Mesothelial cell of epicardium (in vitro differentiated cells): ENCODE measurements around the gene FBN1. TPM values are rescaled to one million over a fixed set of nuclear protein-coding genes. Genes with fewer than 3 reads are reported as not detected.

Source experiments
- DNase-seq, 2 experiments: peaks; one replicate each; pipeline ENCODE4 v3.0.0; 2021; ENCODE audit warnings: low spot score in 2 of 2; ENCODE audit not compliant: unreplicated experiment in 2 of 2
- H3K27ac Mint-ChIP-seq: 2 replicates; pipeline ENCODE4 v1.8.0; 2021; ENCODE audit warnings: mixed read lengths
- H3K27me3 Mint-ChIP-seq: 2 replicates; pipeline ENCODE4 v1.8.0; 2021; ENCODE audit warnings: low read depth, mixed read lengths
- H3K36me3 Mint-ChIP-seq: 2 replicates; pipeline ENCODE4 v1.8.0; 2021; ENCODE audit warnings: mixed read lengths
- H3K4me1 Mint-ChIP-seq: 2 replicates; pipeline ENCODE4 v1.8.0; 2021; ENCODE audit warnings: mixed read lengths
- H3K4me3 Mint-ChIP-seq: 2 replicates; pipeline ENCODE4 v1.8.0; 2021; ENCODE audit warnings: mild to moderate bottlenecking, moderate library complexity, mixed read lengths
- H3K9me3 Mint-ChIP-seq: 2 replicates; pipeline ENCODE4 v1.8.0; 2021; ENCODE audit warnings: mixed read lengths
- total RNA-seq: library from RNA; stranded (reverse); gene quantifications from 3 replicates; pipeline ENCODE4 v1.2.1, GENCODE V29; 2021
- TF ChIP-seq, protein P1 (sequence below): fragments of 200-600 bp; sonication (generic); IDR thresholded peaks from one replicate; pipeline ENCODE4 v1.5.0; 2021; ENCODE audit warnings: antibody characterized with exemption; ENCODE audit not compliant: unreplicated experiment

The FBN1 gene
- total RNA-seq, 1 donor from 2014 or later, result 67.9 TPM

DNA sequence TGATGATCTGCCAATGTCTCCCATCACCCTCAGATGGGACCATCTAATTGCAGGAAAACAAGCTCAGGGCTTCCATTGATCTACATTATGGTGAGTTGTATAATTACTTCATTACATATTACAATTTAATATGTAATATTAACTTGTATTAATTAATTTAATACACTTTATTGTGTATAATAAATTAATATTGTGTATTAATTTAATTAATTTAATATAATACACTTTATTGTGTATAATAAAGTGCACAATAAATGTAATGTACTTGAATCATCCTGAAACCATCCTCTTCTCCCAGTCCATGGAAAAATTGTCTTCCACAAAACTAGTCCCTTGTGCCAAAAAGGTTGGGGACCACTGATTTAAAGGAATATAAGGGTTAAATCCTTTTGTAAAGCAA, 123.4 kb downstream of the FBN1 start:
- peaks cover 14% of the 10 kb centered on the region for H3K36me3 Mint-ChIP-seq
- TF ChIP-seq, protein P1, sequence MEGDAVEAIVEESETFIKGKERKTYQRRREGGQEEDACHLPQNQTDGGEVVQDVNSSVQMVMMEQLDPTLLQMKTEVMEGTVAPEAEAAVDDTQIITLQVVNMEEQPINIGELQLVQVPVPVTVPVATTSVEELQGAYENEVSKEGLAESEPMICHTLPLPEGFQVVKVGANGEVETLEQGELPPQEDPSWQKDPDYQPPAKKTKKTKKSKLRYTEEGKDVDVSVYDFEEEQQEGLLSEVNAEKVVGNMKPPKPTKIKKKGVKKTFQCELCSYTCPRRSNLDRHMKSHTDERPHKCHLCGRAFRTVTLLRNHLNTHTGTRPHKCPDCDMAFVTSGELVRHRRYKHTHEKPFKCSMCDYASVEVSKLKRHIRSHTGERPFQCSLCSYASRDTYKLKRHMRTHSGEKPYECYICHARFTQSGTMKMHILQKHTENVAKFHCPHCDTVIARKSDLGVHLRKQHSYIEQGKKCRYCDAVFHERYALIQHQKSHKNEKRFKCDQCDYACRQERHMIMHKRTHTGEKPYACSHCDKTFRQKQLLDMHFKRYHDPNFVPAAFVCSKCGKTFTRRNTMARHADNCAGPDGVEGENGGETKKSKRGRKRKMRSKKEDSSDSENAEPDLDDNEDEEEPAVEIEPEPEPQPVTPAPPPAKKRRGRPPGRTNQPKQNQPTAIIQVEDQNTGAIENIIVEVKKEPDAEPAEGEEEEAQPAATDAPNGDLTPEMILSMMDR, result no peak
- H3K4me1 Mint-ChIP-seq, result no peaks in the 10 kb centered on the region

GRCh38 chr15:48520376-48521155, 124.9 kb downstream of the FBN1 start:
- Mint-ChIP-seq H3K27me3 (no peaks in the 10 kb centered on the region), H3K36me3 (peaks cover 13% of the 10 kb centered on the region), H3K9me3 (no peaks in the 10 kb centered on the region), H3K4me3 (no peak overlapping the region), H3K27ac (no peak overlapping the region), H3K4me1 (no peaks in the 10 kb centered on the region)
- TF ChIP-seq, protein P1, result no peak
- DNase-seq, result no peak

More for the DNA sequence above, 123.4 kb downstream of the FBN1 start:
- Mint-ChIP-seq H3K4me3 (no peak overlapping the region), H3K27ac (no peak overlapping the region), H3K27me3 (no peaks in the 10 kb centered on the region), H3K9me3 (no peaks in the 10 kb centered on the region)
- no peak for DNase-seq

DNA sequence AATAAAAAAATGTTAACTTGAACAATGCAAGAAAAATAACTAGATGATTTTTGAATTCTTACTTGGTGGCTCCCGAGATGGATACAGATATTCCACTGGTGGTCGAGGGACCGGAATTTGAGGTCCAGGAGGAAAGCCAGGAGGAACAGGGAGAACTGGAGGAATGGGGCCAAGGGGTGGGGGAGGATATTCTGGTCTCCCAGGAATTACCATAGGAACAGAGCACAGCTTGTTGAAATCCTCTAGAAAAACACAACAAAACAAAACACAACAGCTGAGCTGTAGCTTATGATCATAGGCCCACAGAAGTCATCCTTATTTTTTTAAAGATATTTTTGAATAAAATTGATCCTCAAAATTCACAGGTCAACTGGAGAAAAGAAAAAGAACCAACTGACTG, 129.4 kb downstream of the FBN1 start:
- H3K27me3 Mint-ChIP-seq, result no peaks in the 10 kb centered on the region
- H3K4me1 Mint-ChIP-seq, result peaks cover 5% of the 10 kb centered on the region
- H3K4me3 Mint-ChIP-seq, result no peak overlapping the region
- TF ChIP-seq, protein P1, result no peak
- H3K36me3 Mint-ChIP-seq, result peaks cover 14% of the 10 kb centered on the region
- no peak overlapping the region for H3K27ac Mint-ChIP-seq
- DNase-seq, result no peak
- peaks cover 4% of the 10 kb centered on the region for H3K9me3 Mint-ChIP-seq

- H3K9me3 Mint-ChIP-seq, result peaks cover 4% of the 10 kb centered on the region
- TF ChIP-seq, protein P1, result no peak
- no peak overlapping the region for H3K27ac Mint-ChIP-seq
- no peak overlapping the region for H3K4me3 Mint-ChIP-seq
- no peak for DNase-seq
- H3K36me3 Mint-ChIP-seq, result peaks cover 14% of the 10 kb centered on the region
- H3K27me3 Mint-ChIP-seq, result no peaks in the 10 kb centered on the region
- peaks cover 5% of the 10 kb centered on the region for H3K4me1 Mint-ChIP-seq
These were observed 130.0 kb downstream of the FBN1 start for GRCh38 chr15:48515500-48515899.

GRCh38 chr15:48514103-48514816, 131.2 kb downstream of the FBN1 start:
- no peak overlapping the region for H3K4me3 Mint-ChIP-seq
- no peak for DNase-seq
- TF ChIP-seq, protein P1, result no peak
- peaks cover 10% of the 10 kb centered on the region for H3K36me3 Mint-ChIP-seq
- no peak overlapping the region for H3K27ac Mint-ChIP-seq
- H3K27me3 Mint-ChIP-seq, result no peaks in the 10 kb centered on the region
- peaks cover 4% of the 10 kb centered on the region for H3K9me3 Mint-ChIP-seq
- peaks cover 5% of the 10 kb centered on the region for H3K4me1 Mint-ChIP-seq
